Neural crest cell (in vitro differentiated cells): ENCODE results near the gene SPDYE4. TPM values are rescaled to one million over a fixed set of nuclear protein-coding genes. Genes with fewer than 3 reads are reported as not detected.

ENCODE experiments used
- DNase-seq: peaks from one replicate; pipeline ENCODE4 v3.0.0; 2021; ENCODE audit warnings: low read depth, mixed read lengths, low spot score
- H3K27ac Mint-ChIP-seq: one replicate; pipeline ENCODE4 v1.8.0; 2021; ENCODE audit warnings: mild to moderate bottlenecking, mixed read lengths; ENCODE audit not compliant: unreplicated experiment
- H3K27me3 Mint-ChIP-seq: 2 replicates; pipeline ENCODE4 v1.8.0; 2021; ENCODE audit warnings: low read depth, mild to moderate bottlenecking, mixed read lengths
- H3K36me3 Mint-ChIP-seq: 2 replicates; pipeline ENCODE4 v1.8.0; 2021; ENCODE audit warnings: low read depth, mild to moderate bottlenecking, mixed read lengths
- H3K4me1 Mint-ChIP-seq: 2 replicates; pipeline ENCODE4 v1.8.0; 2021; ENCODE audit warnings: mixed read lengths
- H3K4me3 Mint-ChIP-seq: one replicate; pipeline ENCODE4 v1.8.0; 2021; ENCODE audit warnings: mild to moderate bottlenecking, mixed read lengths
- H3K9me3 Mint-ChIP-seq: 2 replicates; pipeline ENCODE4 v1.8.0; 2021; ENCODE audit warnings: mixed read lengths
- CTCF ChIP-seq: fragments of 200-600 bp; sonication (generic); conservative IDR thresholded peaks from 2 replicates; pipeline ENCODE4 v1.5.0; 2021; ENCODE audit warnings: antibody characterized with exemption, mild to moderate bottlenecking
- total RNA-seq: library from RNA; stranded (reverse); gene quantifications from 2 replicates; pipeline ENCODE4 v1.2.1, GENCODE V29; 2021

Gene SPDYE4
- total RNA-seq, 1 donor from 2014 or later = not detected

GRCh38 chr17:8801135-8801840 lies 42.9 kb upstream of the SPDYE4 start:
- H3K9me3 Mint-ChIP-seq = no peaks in the 10 kb centered on the region
- peaks cover 53% of the 10 kb centered on the region for H3K27me3 Mint-ChIP-seq
- TF ChIP-seq CTCF = no peak
- H3K4me3 Mint-ChIP-seq = no peak overlapping the region
- no peak for DNase-seq
- H3K36me3 Mint-ChIP-seq = no peaks in the 10 kb centered on the region
- no peaks in the 10 kb centered on the region for H3K4me1 Mint-ChIP-seq
- no peak overlapping the region for H3K27ac Mint-ChIP-seq

- H3K4me3 Mint-ChIP-seq = no peak overlapping the region
- DNase-seq = no peak
- peaks cover 53% of the 10 kb centered on the region for H3K27me3 Mint-ChIP-seq
- peaks cover 4% of the 10 kb centered on the region for H3K4me1 Mint-ChIP-seq
- no peaks in the 10 kb centered on the region for H3K9me3 Mint-ChIP-seq
- no peaks in the 10 kb centered on the region for H3K36me3 Mint-ChIP-seq
- no peak for TF ChIP-seq CTCF
- no peak overlapping the region for H3K27ac Mint-ChIP-seq
These were observed 42.3 kb upstream of the SPDYE4 start for GRCh38 chr17:8800656-8801055.

GRCh38 chr17:8799570-8800212 lies 41.3 kb upstream of the SPDYE4 start:
- H3K9me3 Mint-ChIP-seq = no peaks in the 10 kb centered on the region
- H3K27me3 Mint-ChIP-seq = peaks cover 53% of the 10 kb centered on the region
- H3K4me1 Mint-ChIP-seq = peaks cover 4% of the 10 kb centered on the region
- no peak for DNase-seq
- no peak overlapping the region for H3K27ac Mint-ChIP-seq
- H3K36me3 Mint-ChIP-seq = no peaks in the 10 kb centered on the region
- TF ChIP-seq CTCF = no peak
- H3K4me3 Mint-ChIP-seq = no peak overlapping the region

GRCh38 chr17:8798846-8799569 lies 40.7 kb upstream of the SPDYE4 start, which contains the start of gene MFSD6L:
Gene MFSD6L, minus strand, starts transcription at chr17:8799365. Its CDS starts 245 bp downstream, at chr17:8799120.
- no peak for DNase-seq
- H3K4me3 Mint-ChIP-seq = no peak within 1 kb of the TSS
- peaks cover 4% of the 10 kb centered on the region for H3K4me1 Mint-ChIP-seq
- TF ChIP-seq CTCF = no peak
- H3K36me3 Mint-ChIP-seq = no peaks in the 10 kb centered on the region
- no peak within 1 kb of the TSS for H3K27ac Mint-ChIP-seq
- no peaks in the 10 kb centered on the region for H3K9me3 Mint-ChIP-seq
- peaks cover 53% of the 10 kb centered on the region for H3K27me3 Mint-ChIP-seq

GRCh38 chr17:8798176-8798845 lies 40.0 kb upstream of the SPDYE4 start:
- peaks cover 4% of the 10 kb centered on the region for H3K4me1 Mint-ChIP-seq
- DNase-seq = no peak
- no peak overlapping the region for H3K4me3 Mint-ChIP-seq
- no peak for TF ChIP-seq CTCF
- H3K27me3 Mint-ChIP-seq = peaks cover 53% of the 10 kb centered on the region
- H3K9me3 Mint-ChIP-seq = no peaks in the 10 kb centered on the region
- no peak overlapping the region for H3K27ac Mint-ChIP-seq
- no peaks in the 10 kb centered on the region for H3K36me3 Mint-ChIP-seq
